Lower leg skin (tissue), 4 donors: ENCODE data around the gene SKIL. TPM values are rescaled to one million over a fixed set of nuclear protein-coding genes. Genes with fewer than 3 reads are reported as not detected.
A peak's percentile ranks its signal among the peaks of the same experiment; 100 is the strongest.

ENCODE experiments used
- DNase-seq, 2 donors: peaks; one replicate each; pipeline ENCODE4 v3.0.0-alpha.2; 2019; ENCODE audit warnings: low spot score in 2 of 2
- H3K4me3 ChIP-seq: fragments of 200-600 bp; sonication (generic); 2 replicates; pipeline ENCODE4 v1.5.1; 2017; ENCODE audit warnings: mild to moderate bottlenecking, low read depth; ENCODE audit not compliant: poor library complexity, severe bottlenecking
- POLR2A ChIP-seq, 2 donors: fragments of 450-650 bp; IDR thresholded peaks; one replicate each; pipeline ENCODE4 v1.6.1; 2016 to 2017; ENCODE audit warnings: antibody characterized with exemption in 2 of 2, mild to moderate bottlenecking in 1 of 2, moderate library complexity in 1 of 2
- WGBS, 2 donors: methylation state at CpG; one replicate each; pipeline ENCODE4 v1.1.5; 2018; 5-methylcytosine and 5-hydroxymethylcytosine counted together
- intact Hi-C: fragments of 100-400 bp; cut with DNase I; formaldehyde crosslinking; loops from one replicate; pipeline ENCODE4 v1.15.0; 2023; ENCODE audit warnings: low total_unique reads
- total RNA-seq, 4 donors: library from RNA; depleted of rRNA; stranded (reverse); fragments of >200 nt; gene quantifications; one replicate each; pipeline ENCODE4 v1.1.0, GENCODE V29; 2016
- TF ChIP-seq, protein P1 (sequence below), 3 donors: fragments of 450-650 bp; IDR thresholded peaks; one replicate each; pipeline ENCODE4 v1.5.1; 2016; ENCODE audit warnings: antibody characterized with exemption in 3 of 3, mild to moderate bottlenecking in 3 of 3, moderate library complexity in 2 of 3

Gene SKIL
- total RNA-seq, 4 donors from 2014 or later, result 26.9 to 32.2 (median 29.8) TPM

DNA sequence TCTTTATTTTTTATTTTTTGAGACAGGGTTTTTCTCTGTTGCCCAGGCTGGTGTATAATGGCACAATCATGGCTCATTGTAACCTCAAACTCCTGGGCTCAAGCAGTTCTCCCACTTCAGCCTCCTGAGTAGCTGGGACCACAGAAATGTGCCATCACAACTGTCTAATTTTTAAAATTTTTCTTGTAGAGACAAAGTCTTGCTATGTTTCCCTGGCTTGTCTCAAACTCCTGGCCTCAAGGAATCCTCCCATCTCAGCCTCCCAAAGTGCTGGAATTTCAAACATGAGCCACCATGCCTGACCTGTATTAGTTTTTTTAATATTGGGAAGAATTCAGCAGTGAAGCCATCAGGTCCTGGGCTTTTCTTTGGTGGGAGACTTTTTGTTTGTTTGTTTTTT, 47.6 kb downstream of the SKIL start:
- no peak overlapping the region for H3K4me3 ChIP-seq
- no peak for TF ChIP-seq POLR2A (IDR thresholded peaks at IDR 0.05)
- TF ChIP-seq, protein P1, sequence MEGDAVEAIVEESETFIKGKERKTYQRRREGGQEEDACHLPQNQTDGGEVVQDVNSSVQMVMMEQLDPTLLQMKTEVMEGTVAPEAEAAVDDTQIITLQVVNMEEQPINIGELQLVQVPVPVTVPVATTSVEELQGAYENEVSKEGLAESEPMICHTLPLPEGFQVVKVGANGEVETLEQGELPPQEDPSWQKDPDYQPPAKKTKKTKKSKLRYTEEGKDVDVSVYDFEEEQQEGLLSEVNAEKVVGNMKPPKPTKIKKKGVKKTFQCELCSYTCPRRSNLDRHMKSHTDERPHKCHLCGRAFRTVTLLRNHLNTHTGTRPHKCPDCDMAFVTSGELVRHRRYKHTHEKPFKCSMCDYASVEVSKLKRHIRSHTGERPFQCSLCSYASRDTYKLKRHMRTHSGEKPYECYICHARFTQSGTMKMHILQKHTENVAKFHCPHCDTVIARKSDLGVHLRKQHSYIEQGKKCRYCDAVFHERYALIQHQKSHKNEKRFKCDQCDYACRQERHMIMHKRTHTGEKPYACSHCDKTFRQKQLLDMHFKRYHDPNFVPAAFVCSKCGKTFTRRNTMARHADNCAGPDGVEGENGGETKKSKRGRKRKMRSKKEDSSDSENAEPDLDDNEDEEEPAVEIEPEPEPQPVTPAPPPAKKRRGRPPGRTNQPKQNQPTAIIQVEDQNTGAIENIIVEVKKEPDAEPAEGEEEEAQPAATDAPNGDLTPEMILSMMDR (IDR thresholded peaks at IDR 0.05), result no peak
- intact Hi-C loops, result no loop called here
- no peak for DNase-seq

DNA sequence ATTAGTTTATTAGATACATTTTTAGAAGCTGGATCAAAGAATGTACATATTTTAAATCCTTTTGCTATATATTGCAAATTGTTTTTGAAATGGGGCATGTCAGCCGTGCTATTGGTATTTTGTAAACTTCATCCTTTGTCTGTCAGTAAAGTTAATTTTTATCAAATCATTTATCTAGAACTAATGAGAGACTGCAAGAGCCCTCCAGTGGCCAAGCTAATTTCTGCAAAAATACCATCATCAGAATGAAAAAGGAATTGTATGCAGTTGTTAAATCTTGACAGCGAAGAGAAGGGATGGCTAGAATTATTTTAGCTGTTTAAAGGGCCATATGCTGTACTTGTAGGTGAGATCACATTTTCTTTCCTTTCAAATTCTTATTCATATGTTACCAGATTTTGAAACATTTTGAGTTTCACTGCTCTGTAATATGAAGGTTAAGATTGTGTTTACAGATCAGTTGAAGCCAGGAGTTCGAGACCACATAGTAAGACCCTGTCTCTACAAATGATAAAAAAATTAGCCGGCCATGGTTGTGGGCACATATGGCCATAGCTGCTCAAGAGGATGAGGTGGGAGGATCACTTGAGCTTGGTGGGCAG, 53.0 kb downstream of the SKIL start:
- no peak overlapping the region for H3K4me3 ChIP-seq
- TF ChIP-seq, protein P1 (IDR thresholded peaks at IDR 0.05), result no peak
- TF ChIP-seq POLR2A (IDR thresholded peaks at IDR 0.05), result no peak
- intact Hi-C loops, result loop anchor here (5.0 kb wide), 1 partner anchor 402 kb away; no protein-coding TSS in a partner anchor
- DNase-seq, result no peak
- WGBS, 2 donors, result 56% methylated on average over 4 of the region's 4 CpGs

DNA sequence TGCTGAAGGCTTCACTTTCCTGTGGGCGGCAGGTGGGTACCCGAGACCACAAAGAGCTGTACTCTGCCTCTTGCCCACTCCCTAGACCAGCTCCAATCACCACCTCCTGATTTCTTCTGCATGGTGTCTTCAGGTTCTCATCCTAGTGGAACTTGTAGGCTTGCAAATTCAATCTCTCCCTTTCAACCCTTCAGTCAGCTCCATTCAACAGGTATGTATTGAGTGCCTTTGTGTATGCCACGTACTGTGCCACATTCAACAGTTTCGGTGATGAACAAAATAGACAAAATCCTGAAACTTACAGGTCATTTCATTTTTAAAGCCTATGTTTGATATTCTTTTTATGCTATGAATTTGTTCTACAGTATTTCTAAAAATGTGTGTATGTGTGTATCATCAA, 55.8 kb downstream of the SKIL start:
- intact Hi-C loops, result loop anchor here (5.0 kb wide), 1 partner anchor 399 kb away; no protein-coding TSS in a partner anchor
- TF ChIP-seq POLR2A (IDR thresholded peaks at IDR 0.05), result no peak
- TF ChIP-seq, protein P1 (IDR thresholded peaks at IDR 0.05), result no peak
- no peak for DNase-seq
- no peak overlapping the region for H3K4me3 ChIP-seq
- WGBS, 2 donors, result 98% methylated on average over 4 of the region's 4 CpGs

DNA sequence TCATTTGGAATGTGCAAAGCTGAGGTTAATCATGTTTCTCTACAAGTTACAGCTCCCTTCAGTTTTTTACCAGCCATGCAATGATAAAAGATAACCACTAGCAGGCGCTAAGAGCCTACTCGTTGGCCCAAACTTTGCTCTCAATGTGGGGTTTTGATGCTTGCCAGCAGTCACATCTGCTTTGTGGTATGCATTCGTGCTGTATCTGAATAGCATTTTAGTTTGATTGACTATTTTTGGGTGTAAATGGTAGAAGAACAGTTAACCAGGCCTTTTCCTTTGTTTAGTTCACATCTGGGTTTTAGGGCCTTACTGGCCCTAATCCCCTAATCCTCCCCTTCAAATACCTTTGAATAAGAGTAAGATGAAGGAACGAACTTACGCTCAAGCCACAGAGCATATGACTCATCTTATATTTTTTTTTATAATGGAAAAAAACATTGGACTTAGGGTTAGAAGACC, 56.7 kb downstream of the SKIL start:
- no peak overlapping the region for H3K4me3 ChIP-seq
- intact Hi-C loops, result loop anchor here (5.0 kb wide), 1 partner anchor 398 kb away; no protein-coding TSS in a partner anchor
- TF ChIP-seq, protein P1 (IDR thresholded peaks at IDR 0.05), result peak in 1 of 3 donors; percentile 87
- TF ChIP-seq POLR2A (IDR thresholded peaks at IDR 0.05), result no peak
- 19 to 21% methylated on average over 5 of the region's 5 CpGs for WGBS, 2 donors
- DNase-seq, result peak in 1 of 2 donors; percentile 32

DNA sequence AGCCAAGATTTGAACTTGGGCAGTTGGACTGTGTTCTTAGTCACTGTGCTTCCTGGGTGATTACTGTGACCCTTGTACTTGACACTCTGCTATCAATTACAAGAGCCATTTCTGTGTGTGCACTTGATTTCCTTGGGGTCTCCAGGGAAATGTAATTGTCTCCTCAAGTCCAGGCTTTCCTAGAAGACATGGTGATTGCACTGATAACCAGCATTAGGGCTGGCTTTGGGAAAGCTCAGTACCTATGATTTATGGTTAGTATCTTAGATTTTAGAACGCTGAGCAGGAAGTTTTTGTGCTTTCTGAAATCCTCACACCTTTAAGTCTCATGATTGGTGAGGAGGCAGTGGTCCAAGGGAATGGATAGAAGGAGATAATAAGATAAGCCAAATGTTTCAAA, 59.6 kb downstream of the SKIL start:
- 77 to 81% methylated on average over 1 of the region's 1 CpG for WGBS, 2 donors
- no peak for DNase-seq
- intact Hi-C loops, result no loop called here
- H3K4me3 ChIP-seq, result no peak overlapping the region
- TF ChIP-seq, protein P1 (IDR thresholded peaks at IDR 0.05), result no peak
